A549 (cell line): ENCODE measurements around the gene TRIM8.

Experiments used
- BHLHE40 ChIP-seq: IDR thresholded peaks from 2 replicates; pipeline ENCODE4 v1.6.1; 2012; ENCODE audit warnings: low read depth, low read length, inconsistent platforms
- CBX2 ChIP-seq: fragments of 200-600 bp; sonication (generic); IDR thresholded peaks from 2 replicates; pipeline ENCODE4 v1.6.1; 2016; ENCODE audit warnings: low read depth, mild to moderate bottlenecking, borderline replicate concordance
- CHD4 ChIP-seq: fragments of 200-600 bp; sonication (generic); IDR thresholded peaks from 2 replicates; pipeline ENCODE4 v1.6.1; 2016; ENCODE audit warnings: antibody characterized with exemption, mild to moderate bottlenecking, borderline replicate concordance
- EP300 ChIP-seq, 2 experiments: fragments of >200 bp; sonication (Bioruptor Twin); formaldehyde crosslinking; IDR thresholded peaks; 2 replicates in 1 of 2; 3 replicates in 1 of 2; pipeline ENCODE4 v1.6.1; 2016 to 2017
- HDAC2 ChIP-seq: fragments of 200-600 bp; sonication (generic); IDR thresholded peaks from 2 replicates; pipeline ENCODE4 v1.6.1; 2016
- MAFK ChIP-seq: fragments of 450-650 bp; IDR thresholded peaks from 2 replicates; pipeline ENCODE4 v1.6.1; 2014; ENCODE audit not compliant: partially characterized antibody
- POLR2A ChIP-seq: IDR thresholded peaks from 2 replicates; pipeline ENCODE4 v1.6.1; 2012; ENCODE audit warnings: mild to moderate bottlenecking, low read length
- RAD21 ChIP-seq, 2 experiments: fragments of >200 bp in 1 of 2; sonication (Bioruptor Twin) in 1 of 2; formaldehyde crosslinking in 1 of 2; IDR thresholded peaks in 1 of 2; conservative IDR thresholded peaks in 1 of 2; 2 replicates in 1 of 2; 3 replicates in 1 of 2; pipeline ENCODE4 v1.6.1; 2012 to 2018; ENCODE audit warnings: inconsistent platforms in 1 of 2
- RARB ChIP-seq: fragments of 250-450 bp; sonication (Bioruptor Pico); IDR thresholded peaks from 2 replicates; pipeline ENCODE4 v1.8.0; 2021; ENCODE audit warnings: mild to moderate bottlenecking, moderate library complexity
- RCOR1 ChIP-seq: fragments of 150-350 bp; IDR thresholded peaks from 2 replicates; pipeline ENCODE4 v1.6.1; 2014; ENCODE audit warnings: antibody characterized with exemption, low read length, low read depth
- TF ChIP-seq, protein P1 (sequence below): fragments of >200 bp; sonication (Bioruptor Twin); formaldehyde crosslinking; IDR thresholded peaks from 3 replicates; pipeline ENCODE4 v1.5.1; 2016
- TF ChIP-seq, protein P2 (sequence below): fragments of 200-600 bp; sonication (generic); IDR thresholded peaks from 2 replicates; pipeline ENCODE4 v1.6.1; 2016; ENCODE audit warnings: antibody characterized with exemption, mild to moderate bottlenecking, moderate library complexity

DNA sequence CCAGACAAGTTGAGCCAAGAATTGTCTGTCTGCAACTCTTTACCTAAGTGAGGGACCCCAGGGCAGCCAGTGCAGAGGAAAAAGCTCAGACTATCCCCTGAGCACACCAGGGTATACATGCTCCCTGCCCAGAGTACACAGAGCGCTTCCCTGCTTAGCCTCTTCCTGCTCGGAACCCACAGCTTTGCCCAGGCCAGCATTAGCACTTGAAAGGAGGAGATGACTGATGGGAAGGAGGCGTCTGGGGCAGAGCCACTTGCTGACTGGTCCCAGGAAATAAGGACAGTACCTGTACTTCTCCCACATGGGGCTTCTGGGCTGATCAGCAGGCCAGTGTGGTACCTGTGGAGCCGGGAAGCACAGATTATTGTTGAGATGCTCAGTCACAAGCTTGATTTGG is 48.4 kb upstream of the TRIM8 start:
- TF ChIP-seq CBX2 (no peak), RCOR1 (no peak), EP300 (IDR thresholded peaks at IDR 0.05) (no peak), POLR2A (no peak), RAD21 (conservative IDR thresholded peaks at IDR 0.05 in 1 of 2, IDR thresholded peaks at IDR 0.05 in 1 of 2) (no peak), CHD4 (no peak), HDAC2 (no peak), MAFK (no peak), RARB (no peak), BHLHE40 (no peak)
- TF ChIP-seq, protein P1, sequence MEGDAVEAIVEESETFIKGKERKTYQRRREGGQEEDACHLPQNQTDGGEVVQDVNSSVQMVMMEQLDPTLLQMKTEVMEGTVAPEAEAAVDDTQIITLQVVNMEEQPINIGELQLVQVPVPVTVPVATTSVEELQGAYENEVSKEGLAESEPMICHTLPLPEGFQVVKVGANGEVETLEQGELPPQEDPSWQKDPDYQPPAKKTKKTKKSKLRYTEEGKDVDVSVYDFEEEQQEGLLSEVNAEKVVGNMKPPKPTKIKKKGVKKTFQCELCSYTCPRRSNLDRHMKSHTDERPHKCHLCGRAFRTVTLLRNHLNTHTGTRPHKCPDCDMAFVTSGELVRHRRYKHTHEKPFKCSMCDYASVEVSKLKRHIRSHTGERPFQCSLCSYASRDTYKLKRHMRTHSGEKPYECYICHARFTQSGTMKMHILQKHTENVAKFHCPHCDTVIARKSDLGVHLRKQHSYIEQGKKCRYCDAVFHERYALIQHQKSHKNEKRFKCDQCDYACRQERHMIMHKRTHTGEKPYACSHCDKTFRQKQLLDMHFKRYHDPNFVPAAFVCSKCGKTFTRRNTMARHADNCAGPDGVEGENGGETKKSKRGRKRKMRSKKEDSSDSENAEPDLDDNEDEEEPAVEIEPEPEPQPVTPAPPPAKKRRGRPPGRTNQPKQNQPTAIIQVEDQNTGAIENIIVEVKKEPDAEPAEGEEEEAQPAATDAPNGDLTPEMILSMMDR: no peak
- TF ChIP-seq, protein P2, sequence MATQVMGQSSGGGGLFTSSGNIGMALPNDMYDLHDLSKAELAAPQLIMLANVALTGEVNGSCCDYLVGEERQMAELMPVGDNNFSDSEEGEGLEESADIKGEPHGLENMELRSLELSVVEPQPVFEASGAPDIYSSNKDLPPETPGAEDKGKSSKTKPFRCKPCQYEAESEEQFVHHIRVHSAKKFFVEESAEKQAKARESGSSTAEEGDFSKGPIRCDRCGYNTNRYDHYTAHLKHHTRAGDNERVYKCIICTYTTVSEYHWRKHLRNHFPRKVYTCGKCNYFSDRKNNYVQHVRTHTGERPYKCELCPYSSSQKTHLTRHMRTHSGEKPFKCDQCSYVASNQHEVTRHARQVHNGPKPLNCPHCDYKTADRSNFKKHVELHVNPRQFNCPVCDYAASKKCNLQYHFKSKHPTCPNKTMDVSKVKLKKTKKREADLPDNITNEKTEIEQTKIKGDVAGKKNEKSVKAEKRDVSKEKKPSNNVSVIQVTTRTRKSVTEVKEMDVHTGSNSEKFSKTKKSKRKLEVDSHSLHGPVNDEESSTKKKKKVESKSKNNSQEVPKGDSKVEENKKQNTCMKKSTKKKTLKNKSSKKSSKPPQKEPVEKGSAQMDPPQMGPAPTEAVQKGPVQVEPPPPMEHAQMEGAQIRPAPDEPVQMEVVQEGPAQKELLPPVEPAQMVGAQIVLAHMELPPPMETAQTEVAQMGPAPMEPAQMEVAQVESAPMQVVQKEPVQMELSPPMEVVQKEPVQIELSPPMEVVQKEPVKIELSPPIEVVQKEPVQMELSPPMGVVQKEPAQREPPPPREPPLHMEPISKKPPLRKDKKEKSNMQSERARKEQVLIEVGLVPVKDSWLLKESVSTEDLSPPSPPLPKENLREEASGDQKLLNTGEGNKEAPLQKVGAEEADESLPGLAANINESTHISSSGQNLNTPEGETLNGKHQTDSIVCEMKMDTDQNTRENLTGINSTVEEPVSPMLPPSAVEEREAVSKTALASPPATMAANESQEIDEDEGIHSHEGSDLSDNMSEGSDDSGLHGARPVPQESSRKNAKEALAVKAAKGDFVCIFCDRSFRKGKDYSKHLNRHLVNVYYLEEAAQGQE: no peak
